Measurements from ENCODE around the gene RNF114. TPM values are rescaled to one million over a fixed set of nuclear protein-coding genes. Genes with fewer than 3 reads are reported as not detected.

RNF114 gene
- polyA plus RNA-seq, 1 donor from 2014 or later: 109 TPM

DNA sequence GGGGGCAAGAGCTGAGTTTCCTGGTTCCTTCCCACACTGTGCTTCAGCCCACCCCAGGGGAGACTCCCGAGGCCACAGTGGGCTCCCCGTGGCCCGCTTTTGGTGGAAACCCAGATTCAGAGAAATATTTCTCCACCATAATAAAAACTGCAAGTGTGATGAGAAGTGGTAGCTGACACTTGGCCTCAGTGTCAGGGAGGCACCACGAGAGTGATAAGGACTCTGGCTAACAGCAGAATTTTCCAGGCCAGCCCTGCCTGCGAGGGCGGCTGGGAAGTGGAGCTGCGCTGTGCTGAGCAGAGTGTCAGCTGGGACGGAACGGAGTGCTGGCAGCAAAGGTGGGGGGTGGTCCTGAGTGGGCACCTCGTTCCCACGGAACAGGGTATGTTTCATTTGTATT is 43.4 kb upstream of the RNF114 start:
- no peak for TF ChIP-seq MXI1 (conservative IDR thresholded peaks at IDR 0.05; ENCODE audit: poor library complexity, severe bottlenecking)
- no peak for TF ChIP-seq TAF1 (IDR thresholded peaks at IDR 0.05; ENCODE audit: low read depth)
- TF ChIP-seq SMC3 (conservative IDR thresholded peaks at IDR 0.05; ENCODE audit: poor library complexity): no peak
- no peak for TF ChIP-seq EP300 (conservative IDR thresholded peaks at IDR 0.05; ENCODE audit: poor library complexity, severe bottlenecking)
- TF ChIP-seq, protein P1, sequence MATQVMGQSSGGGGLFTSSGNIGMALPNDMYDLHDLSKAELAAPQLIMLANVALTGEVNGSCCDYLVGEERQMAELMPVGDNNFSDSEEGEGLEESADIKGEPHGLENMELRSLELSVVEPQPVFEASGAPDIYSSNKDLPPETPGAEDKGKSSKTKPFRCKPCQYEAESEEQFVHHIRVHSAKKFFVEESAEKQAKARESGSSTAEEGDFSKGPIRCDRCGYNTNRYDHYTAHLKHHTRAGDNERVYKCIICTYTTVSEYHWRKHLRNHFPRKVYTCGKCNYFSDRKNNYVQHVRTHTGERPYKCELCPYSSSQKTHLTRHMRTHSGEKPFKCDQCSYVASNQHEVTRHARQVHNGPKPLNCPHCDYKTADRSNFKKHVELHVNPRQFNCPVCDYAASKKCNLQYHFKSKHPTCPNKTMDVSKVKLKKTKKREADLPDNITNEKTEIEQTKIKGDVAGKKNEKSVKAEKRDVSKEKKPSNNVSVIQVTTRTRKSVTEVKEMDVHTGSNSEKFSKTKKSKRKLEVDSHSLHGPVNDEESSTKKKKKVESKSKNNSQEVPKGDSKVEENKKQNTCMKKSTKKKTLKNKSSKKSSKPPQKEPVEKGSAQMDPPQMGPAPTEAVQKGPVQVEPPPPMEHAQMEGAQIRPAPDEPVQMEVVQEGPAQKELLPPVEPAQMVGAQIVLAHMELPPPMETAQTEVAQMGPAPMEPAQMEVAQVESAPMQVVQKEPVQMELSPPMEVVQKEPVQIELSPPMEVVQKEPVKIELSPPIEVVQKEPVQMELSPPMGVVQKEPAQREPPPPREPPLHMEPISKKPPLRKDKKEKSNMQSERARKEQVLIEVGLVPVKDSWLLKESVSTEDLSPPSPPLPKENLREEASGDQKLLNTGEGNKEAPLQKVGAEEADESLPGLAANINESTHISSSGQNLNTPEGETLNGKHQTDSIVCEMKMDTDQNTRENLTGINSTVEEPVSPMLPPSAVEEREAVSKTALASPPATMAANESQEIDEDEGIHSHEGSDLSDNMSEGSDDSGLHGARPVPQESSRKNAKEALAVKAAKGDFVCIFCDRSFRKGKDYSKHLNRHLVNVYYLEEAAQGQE (IDR thresholded peaks at IDR 0.05; ENCODE audit: borderline replicate concordance): no peak
- TF ChIP-seq, protein P2, sequence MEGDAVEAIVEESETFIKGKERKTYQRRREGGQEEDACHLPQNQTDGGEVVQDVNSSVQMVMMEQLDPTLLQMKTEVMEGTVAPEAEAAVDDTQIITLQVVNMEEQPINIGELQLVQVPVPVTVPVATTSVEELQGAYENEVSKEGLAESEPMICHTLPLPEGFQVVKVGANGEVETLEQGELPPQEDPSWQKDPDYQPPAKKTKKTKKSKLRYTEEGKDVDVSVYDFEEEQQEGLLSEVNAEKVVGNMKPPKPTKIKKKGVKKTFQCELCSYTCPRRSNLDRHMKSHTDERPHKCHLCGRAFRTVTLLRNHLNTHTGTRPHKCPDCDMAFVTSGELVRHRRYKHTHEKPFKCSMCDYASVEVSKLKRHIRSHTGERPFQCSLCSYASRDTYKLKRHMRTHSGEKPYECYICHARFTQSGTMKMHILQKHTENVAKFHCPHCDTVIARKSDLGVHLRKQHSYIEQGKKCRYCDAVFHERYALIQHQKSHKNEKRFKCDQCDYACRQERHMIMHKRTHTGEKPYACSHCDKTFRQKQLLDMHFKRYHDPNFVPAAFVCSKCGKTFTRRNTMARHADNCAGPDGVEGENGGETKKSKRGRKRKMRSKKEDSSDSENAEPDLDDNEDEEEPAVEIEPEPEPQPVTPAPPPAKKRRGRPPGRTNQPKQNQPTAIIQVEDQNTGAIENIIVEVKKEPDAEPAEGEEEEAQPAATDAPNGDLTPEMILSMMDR (IDR thresholded peaks at IDR 0.05; ENCODE audit: poor library complexity, severe bottlenecking): no peak
- TF ChIP-seq RAD21 (conservative IDR thresholded peaks at IDR 0.05): no peak
- TF ChIP-seq EZH2 (IDR thresholded peaks at IDR 0.05; ENCODE audit: borderline replicate concordance, insufficient read depth, low read length, poor library complexity, severe bottlenecking): no peak
- TF ChIP-seq POLR2AphosphoS5 (IDR thresholded peaks at IDR 0.05): no peak
- H3K36me3 ChIP-seq (ENCODE audit: insufficient read depth, low read length): no peaks in the 10 kb centered on the region
- H3K9me2 ChIP-seq (ENCODE audit: insufficient read depth, low read length): no peaks in the 10 kb centered on the region
- H3F3A ChIP-seq (ENCODE audit: insufficient read depth, low read length, poor library complexity, severe bottlenecking): no peaks in the 10 kb centered on the region
- H3K9ac ChIP-seq (ENCODE audit: low read length): no peak overlapping the region
- no peaks in the 10 kb centered on the region for H4K20me1 ChIP-seq (ENCODE audit: insufficient read depth)
- H3K4me2 ChIP-seq (ENCODE audit: low read length): no peak overlapping the region
- H3K27ac ChIP-seq (ENCODE audit: low read length): no peak overlapping the region
- H3K27me3 ChIP-seq (ENCODE audit: insufficient read depth, low read depth, low read length): no peaks in the 10 kb centered on the region
- H3K79me2 ChIP-seq (replicated peaks; ENCODE audit: insufficient read depth, low read length): no peaks in the 10 kb centered on the region
- H2AFZ ChIP-seq (ENCODE audit: low read depth, low read length): no peak overlapping the region
- no peak overlapping the region for H3K4me3 ChIP-seq (ENCODE audit: low read length)
- H3K9me3 ChIP-seq (ENCODE audit: low read length): no peaks in the 10 kb centered on the region

DNA sequence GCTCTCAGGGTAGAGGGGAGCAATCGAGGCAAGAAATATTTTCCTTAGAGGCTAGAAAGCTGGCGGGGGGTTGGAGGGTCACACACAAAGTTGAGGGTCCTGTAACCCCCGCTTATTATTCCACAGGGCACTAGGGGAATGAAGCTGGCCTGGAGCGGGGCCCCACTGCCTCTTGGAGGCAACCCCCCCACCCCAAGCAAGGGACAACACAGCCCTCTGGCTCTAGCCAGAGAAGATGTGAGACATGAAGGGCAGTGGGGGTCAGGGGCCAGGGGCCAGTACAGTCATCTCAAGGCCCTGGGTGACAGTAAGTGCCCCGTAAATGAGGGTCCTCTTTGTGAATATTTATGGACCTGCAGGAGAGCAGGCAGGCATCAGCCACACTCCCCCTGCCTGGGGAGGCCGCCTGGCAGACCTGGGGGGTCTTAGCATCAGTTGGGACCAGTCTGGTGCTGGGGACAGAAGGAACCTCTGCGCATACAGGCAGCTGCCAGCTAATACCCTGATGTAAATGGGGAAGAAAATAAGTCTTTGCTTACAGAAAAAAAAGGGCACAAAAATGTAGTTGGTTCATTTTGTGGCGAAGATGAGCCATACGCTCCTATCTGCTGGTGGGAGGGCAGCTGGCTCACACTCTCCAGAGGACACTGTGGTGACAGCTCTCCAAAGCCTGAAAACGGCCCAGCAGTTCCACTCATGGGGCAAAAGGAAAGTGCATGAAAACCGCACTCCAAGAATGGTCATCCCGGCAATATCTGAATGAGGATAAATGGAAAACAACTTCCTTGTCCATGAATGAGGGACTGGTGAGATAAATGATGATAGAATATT is 42.7 kb upstream of the RNF114 start:
- no peaks in the 10 kb centered on the region for H3K9me3 ChIP-seq (ENCODE audit: low read length)
- no peaks in the 10 kb centered on the region for H3F3A ChIP-seq (ENCODE audit: insufficient read depth, low read length, poor library complexity, severe bottlenecking)
- H3K4me3 ChIP-seq (ENCODE audit: low read length): no peak overlapping the region
- no peak overlapping the region for H3K9ac ChIP-seq (ENCODE audit: low read length)
- no peak overlapping the region for H3K27ac ChIP-seq (ENCODE audit: low read length)
- TF ChIP-seq, protein P1 (IDR thresholded peaks at IDR 0.05; ENCODE audit: borderline replicate concordance): no peak
- TF ChIP-seq EZH2 (IDR thresholded peaks at IDR 0.05; ENCODE audit: borderline replicate concordance, insufficient read depth, low read length, poor library complexity, severe bottlenecking): no peak
- H3K27me3 ChIP-seq (ENCODE audit: insufficient read depth, low read depth, low read length): no peaks in the 10 kb centered on the region
- H3K36me3 ChIP-seq (ENCODE audit: insufficient read depth, low read length): no peaks in the 10 kb centered on the region
- no peaks in the 10 kb centered on the region for H3K79me2 ChIP-seq (replicated peaks; ENCODE audit: insufficient read depth, low read length)
- H2AFZ ChIP-seq (ENCODE audit: low read depth, low read length): no peak overlapping the region
- H3K4me2 ChIP-seq (ENCODE audit: low read length): no peak overlapping the region
- H4K20me1 ChIP-seq (ENCODE audit: insufficient read depth): no peaks in the 10 kb centered on the region
- H3K9me2 ChIP-seq (ENCODE audit: insufficient read depth, low read length): no peaks in the 10 kb centered on the region
